Transverse colon (tissue), 3 donors: ENCODE results near the gene BBX.

ENCODE experiments used
- POLR2A ChIP-seq: fragments of 450-650 bp; IDR thresholded peaks from one replicate; pipeline ENCODE4 v1.6.1; 2016; ENCODE audit warnings: antibody characterized with exemption, mild to moderate bottlenecking, moderate library complexity
- TF ChIP-seq, protein P1 (sequence below), 5 experiments: fragments of 200-600 bp in 3 of 5; fragments of 450-650 bp in 2 of 5; sonication (generic) in 3 of 5; IDR thresholded peaks; 1 replicate in 2 of 5; 2 replicates in 3 of 5; pipeline ENCODE4 v1.5.1; 2016 to 2017; ENCODE audit warnings: antibody characterized with exemption in 5 of 5, inconsistent platforms in 3 of 5, mild to moderate bottlenecking in 2 of 5, moderate library complexity in 1 of 5

DNA sequence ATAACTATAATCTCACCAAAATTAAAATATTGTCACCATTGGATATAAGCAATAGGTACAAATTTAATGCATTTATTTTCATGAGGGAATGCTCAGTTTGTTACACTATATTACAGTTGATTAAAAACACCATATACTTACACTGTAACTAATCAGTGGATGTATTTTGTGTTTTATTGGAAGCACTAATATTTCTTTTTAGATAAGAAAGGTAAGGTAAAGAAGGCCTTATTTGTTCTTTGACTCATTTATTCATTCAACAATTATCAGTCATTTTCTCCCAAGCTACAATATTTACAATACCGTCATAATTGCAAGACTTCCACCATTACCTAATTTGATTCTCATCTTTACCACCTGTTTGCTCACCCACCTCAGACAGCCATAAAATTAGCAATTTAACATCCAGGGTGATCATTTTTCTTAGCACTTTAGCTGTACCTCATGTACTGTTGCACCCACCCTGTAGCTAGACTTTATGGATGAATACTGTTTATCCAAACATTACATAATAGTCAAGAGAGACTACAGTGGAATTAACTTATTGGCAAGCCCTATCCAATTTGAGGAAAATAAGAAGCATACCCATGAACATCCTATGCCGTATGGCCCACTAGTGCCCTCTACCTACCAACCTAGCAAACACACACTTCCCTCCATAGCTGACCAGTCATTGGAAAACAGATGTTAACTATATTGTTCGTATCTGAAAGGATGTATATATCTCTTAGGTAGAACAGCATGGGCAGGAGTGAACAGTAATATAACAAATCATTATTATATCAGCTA, 229.6 kb downstream of the BBX start:
- TF ChIP-seq, protein P1, sequence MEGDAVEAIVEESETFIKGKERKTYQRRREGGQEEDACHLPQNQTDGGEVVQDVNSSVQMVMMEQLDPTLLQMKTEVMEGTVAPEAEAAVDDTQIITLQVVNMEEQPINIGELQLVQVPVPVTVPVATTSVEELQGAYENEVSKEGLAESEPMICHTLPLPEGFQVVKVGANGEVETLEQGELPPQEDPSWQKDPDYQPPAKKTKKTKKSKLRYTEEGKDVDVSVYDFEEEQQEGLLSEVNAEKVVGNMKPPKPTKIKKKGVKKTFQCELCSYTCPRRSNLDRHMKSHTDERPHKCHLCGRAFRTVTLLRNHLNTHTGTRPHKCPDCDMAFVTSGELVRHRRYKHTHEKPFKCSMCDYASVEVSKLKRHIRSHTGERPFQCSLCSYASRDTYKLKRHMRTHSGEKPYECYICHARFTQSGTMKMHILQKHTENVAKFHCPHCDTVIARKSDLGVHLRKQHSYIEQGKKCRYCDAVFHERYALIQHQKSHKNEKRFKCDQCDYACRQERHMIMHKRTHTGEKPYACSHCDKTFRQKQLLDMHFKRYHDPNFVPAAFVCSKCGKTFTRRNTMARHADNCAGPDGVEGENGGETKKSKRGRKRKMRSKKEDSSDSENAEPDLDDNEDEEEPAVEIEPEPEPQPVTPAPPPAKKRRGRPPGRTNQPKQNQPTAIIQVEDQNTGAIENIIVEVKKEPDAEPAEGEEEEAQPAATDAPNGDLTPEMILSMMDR (IDR thresholded peaks at IDR 0.05): peak; percentile 7 to 38 (median 29)
- no peak for TF ChIP-seq POLR2A
